ENCODE measurements around the gene PDCD1LG2. TPM values are rescaled to one million over a fixed set of nuclear protein-coding genes. Genes with fewer than 3 reads are reported as not detected.

The PDCD1LG2 gene
- total RNA-seq, 1 experiment from 2014 or later, result 11.5 TPM

- no peak for DNase-seq (ENCODE audit: low read depth)
Measured at GRCh38 chr9:5610491-5610890, 100.2 kb downstream of the PDCD1LG2 start.

- no peak for DNase-seq (ENCODE audit: low read depth)
Measured at GRCh38 chr9:5611321-5612184, 101.2 kb downstream of the PDCD1LG2 start.

- DNase-seq (ENCODE audit: low read depth), result no peak
Measured at GRCh38 chr9:5612185-5612530, 101.8 kb downstream of the PDCD1LG2 start.

- DNase-seq (ENCODE audit: low read depth), result no peak
Measured at GRCh38 chr9:5614192-5614591, 103.9 kb downstream of the PDCD1LG2 start.

GRCh38 chr9:5614985-5615384, 104.7 kb downstream of the PDCD1LG2 start:
- no peak for DNase-seq (ENCODE audit: low read depth)

- no peak for DNase-seq (ENCODE audit: low read depth)
Measured at GRCh38 chr9:5617749-5618148, 107.4 kb downstream of the PDCD1LG2 start.

- no peak for DNase-seq (ENCODE audit: low read depth)
Measured at GRCh38 chr9:5620494-5620893, 110.2 kb downstream of the PDCD1LG2 start.

Other genes starting within 250 kb of the PDCD1LG2 start
- gene RLN2, start 205.8 kb upstream of the PDCD1LG2 start, total RNA-seq (2014; rRNA removed; shearing (Covaris generic)), result not detected in 2 replicates
- 0.11 and 0.21 TPM in 2 replicates for gene RLN1, start 170.7 kb upstream of the PDCD1LG2 start, total RNA-seq (2014; rRNA removed; shearing (Covaris generic))
- 59.3 and 73.3 TPM in 2 replicates for gene PLGRKT, start 72.6 kb upstream of the PDCD1LG2 start, total RNA-seq (2014; rRNA removed; shearing (Covaris generic))
- gene CD274, start 60.0 kb upstream of the PDCD1LG2 start, total RNA-seq (2014; rRNA removed; shearing (Covaris generic)), result 17.0 and 21.1 TPM in 2 replicates
- gene RIC1, start 118.6 kb downstream of the PDCD1LG2 start, total RNA-seq (2014; rRNA removed; shearing (Covaris generic)), result 13.2 and 15.8 TPM in 2 replicates